ENCODE measurements around the gene METTL8.

Gene METTL8

DNA sequence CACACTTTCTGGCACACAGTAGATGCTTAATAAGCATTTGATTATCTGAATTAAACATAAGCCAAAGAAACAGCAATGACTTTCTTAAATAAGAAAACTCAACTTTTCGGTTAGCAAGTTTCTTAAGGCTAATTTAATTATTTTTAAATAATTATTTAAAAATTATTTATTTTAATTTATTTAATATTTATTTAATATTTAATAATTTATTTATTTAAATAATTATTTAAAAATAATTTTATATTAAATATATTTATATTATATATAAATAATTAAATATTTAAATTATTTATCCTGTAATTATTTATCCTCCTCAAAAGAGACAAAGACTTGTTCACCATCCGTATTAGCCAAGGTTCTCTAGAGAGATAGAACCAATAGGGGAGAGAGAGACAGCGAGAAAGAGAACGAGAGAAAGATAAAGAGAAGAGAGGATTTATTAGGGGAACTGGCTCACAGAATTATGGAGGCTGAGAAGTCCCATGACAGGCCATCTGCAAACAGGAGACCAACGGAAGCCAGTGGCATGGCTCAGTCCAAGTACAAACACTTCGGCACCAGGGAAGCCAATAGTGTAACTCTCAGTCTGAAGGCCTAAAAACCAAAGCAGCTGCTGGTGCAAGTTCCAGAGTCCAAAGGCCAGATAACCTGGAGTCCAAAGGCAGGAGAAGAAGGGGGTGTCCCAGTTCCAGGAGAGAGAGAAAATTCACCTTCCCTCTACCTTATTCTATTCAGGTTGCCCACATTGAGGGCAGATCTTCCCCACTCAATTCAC lies 125.3 kb downstream of the METTL8 start:
- DNase-seq = no peak

DNA sequence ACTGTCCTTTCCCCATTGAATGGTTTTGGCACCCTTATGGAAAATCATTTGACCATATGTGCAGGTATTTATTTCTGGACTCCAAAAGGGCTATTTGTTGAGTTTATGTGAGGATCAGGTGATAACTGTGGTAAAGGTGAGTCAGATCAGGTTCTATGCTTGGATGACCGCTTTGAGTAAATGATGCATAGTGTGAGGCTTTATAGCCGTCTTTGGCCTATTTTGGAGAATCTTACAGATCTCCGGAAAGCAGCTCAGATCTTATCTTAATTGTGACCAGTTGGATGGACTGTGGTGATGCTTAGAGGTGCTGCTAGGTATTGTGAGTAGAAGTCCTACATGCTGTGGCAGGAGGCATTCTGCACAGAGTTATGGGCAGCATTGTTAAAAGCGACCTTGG lies 126.2 kb downstream of the METTL8 start:
- DNase-seq = no peak

DNA sequence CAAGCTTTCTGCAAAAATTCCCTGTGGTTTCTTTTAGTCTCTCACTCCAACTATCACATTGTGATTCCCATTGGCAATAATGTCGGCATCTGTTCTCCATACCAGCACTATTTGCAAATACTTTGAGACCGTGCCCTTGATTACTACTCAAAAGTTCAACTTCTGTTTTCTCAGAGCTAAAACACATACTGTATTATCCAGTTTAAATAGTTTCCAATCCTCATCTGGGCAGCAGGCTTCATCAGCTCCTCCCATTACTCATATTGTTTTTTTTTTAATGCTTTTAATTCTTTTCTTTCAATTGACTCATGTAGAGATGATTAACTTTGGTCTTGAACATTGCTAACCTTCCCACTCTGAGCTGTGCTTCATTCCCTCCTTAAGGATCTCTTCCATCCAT lies 135.8 kb downstream of the METTL8 start:
- no peak for DNase-seq

DNA sequence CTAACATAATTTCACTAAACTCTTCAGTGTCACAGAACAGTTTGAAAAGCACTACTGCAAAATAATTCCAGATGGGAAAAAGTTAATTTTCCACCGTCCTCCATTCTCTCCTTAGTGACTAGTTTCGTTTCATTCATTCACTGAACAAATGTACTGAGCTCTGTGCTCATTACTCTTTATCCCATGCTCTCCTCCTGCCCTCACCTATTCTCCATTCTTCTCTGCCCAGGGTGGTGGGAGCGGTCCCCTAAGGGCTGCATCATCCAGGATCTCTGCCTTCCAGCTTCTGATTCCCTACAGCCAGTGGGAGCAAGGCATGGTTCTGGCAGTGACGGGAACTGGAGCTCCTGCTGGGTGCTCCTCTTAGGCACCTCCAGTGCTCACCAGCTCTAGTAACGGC lies 139.2 kb downstream of the METTL8 start:
- no peak for DNase-seq

DNA sequence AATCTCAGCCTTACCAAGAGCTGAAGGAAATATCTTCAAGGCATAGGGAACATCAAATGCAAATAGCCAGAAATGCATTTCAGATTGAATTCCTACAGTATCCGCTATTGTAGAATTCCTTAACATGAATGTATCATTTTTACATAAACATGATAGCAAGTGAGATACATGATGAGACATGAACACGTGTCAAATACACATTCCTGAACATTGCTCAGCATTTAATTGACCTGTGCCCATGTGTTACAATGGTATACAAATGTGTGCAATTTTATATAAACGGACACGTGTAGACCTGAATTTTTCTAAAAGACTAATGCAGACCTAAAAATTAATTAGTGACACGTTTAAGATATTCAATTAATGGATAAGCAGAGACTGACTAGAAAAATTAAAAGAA lies 140.1 kb downstream of the METTL8 start:
- DNase-seq = no peak

DNA sequence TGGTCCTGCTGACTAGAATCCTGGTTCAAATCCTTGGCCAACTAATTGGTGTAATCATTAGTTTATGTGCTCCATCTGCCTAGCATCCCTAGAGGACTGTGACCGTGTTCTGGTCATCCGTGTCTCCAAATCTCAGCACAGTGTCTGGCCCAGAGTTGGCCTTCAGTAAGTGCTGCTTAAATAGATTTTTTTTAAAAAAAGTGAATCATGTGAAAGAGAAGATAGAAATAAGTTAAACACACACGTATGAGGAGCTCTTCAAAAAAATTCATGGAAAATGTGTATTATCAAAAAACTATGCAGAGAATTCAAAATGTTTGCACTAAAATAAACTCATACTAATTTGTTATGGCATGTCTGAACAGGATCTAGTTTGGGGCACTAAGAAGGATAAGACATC lies 143.8 kb downstream of the METTL8 start:
- DNase-seq = no peak

DNA sequence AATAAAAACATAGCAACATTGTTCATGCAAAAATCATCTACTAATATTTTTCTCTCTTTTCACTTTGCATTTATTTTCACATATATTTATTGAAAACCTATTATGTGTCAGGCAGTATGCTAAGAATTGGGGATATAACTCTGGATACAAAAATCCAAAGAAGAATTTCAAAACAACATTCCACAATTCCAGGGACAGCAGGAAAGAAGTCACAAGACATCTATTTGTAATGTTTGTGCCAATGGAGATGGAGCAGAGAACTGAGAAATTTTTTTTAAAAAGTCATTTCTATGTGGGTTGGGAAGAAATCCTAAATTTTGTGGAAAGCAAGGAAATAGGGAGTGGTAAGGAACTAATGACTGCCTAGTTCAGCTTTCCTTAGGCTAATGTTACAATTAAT lies 144.5 kb downstream of the METTL8 start:
- no peak for DNase-seq

DNA sequence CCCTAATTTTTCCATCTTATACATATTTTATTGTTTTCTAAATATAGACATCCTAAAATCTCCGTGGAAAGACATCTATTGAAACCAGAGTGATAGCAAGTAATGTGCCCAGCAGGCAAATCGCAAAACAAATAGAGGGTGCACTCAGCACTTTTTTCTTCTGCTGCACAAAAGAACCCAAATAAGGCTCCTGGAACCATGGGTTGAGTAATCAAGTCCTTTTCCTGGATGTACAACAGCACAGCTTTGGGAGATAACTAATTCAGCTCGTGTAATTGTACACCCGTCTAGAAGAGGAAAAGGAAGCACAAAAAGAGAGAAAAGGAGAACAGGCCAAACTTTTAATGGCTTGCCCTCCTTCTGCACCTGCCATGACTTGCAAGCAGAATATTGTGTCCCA lies 146.2 kb downstream of the METTL8 start:
- no peak for DNase-seq

DNA sequence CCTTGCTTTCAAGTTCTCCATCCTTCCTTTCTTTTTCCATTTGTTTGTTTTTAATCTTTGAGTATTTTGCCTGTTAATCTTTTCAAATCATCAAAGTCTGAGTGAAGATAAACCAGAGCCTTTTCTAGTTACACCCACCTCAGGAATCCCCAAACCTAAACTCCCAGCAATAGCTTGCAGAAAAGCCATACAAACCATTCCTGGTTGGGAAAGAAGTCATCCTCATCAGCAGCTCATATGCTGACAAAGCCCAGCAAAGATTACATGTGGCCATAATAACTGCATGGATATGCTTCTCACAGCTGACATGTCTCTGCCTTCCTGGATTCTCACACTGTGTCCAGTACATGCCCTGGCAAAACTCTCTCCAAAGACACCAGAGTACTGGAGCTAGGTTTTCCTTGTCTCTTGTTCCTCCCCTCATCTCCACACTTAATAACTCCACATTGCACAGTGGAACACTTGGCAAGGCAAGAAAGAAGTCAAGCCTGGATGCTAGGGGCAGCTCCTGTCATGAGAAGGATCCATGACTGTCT lies 146.7 kb downstream of the METTL8 start:
- no peak for DNase-seq

DNA sequence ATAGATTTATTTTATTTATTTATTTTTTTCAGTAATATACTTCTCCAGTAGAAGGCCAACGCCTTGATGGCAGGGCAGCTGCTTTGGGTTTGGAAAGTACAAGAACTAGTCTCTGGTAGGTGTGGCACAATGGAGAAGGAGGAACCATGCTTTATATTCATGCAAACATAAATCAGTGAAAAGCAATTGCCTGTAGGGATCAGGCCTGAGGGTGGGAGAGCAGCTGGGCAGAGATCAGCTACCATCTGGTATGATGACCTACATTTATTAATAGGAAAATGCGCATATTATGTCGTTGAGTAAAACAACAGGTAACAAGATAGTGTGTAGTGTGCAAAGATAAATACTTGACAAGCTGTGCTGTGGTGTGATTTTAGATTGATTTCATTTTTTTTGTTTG lies 152.7 kb downstream of the METTL8 start:
- DNase-seq = no peak

DNA sequence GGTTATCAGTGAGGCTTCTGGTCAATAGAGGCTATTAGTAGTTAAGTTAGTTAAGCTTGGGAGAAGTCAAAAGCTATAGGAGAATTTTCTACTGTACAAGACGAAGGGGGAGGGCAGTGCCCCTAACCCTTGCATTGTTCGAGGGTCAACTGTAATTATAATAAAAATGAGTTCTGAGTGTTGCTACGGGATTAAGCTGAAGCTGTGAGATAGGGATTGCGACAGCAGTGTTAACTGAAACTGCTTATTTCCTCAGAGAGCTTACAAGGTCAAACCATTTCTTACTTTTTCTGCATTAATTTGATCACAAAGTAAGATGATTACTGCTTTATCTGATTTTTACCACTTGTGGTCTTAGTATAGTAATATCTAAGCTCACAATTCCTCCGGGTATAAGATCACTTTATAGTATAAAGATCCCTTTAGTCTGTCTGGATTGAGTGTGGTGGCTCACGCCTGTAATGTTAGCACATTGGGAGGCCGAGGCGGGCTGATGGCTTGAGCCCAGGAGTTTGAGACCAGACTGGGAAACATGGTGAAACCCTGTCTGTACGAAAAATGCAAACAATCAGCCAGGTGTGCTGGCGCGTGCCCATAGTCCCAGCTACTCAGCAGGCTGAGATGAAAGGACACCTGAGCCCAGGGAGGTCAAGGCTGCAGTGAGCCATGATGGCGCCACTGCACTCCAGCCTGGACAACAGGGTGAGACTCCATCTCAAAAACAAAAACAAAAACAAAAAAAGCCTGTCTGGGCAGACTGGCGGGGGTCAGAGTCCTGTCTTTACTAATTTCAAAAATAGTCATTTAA lies 153.6 kb downstream of the METTL8 start:
- no peak for DNase-seq

DNA sequence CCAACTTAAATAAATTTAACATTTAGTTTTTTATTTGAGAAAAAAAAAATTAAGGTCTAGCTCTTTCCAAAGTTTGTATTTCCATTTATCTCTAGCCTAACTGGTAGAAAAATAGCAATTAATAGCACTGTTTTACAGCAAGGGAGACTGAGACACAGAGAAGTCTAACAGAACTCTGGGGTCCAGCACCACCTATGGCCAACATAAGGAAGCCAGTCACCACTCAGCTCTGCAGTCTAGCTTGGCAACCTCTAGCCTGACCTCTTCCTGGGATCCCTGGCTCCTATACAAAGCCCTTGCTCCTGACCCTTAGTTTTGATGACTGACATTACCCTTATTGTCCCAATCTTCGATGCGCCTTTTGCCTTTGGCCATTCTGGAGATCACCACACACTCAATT lies 159.0 kb downstream of the METTL8 start:
- DNase-seq = no peak

DNA sequence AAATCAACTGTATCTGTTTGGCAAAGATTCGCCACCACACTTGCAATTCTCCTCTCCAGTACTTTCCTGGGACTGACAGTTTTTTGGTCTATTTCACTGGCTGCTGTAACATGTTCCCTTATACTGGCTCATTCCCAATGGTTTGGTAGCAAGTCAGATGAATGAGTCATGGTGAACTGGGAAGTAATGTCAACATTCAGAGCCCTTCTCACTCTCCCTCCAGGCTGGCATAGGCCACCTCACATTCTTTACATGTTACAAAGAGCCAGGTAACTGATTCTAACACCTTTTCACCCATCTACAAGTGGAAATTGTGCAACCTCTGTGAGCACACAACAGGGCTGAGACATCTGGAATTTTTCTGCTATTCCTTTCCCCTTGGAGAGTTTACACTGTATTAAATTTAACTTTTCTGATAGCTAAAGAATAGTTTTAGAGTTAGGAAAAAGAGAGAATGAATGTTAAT lies 161.8 kb downstream of the METTL8 start:
- no peak for DNase-seq

DNA sequence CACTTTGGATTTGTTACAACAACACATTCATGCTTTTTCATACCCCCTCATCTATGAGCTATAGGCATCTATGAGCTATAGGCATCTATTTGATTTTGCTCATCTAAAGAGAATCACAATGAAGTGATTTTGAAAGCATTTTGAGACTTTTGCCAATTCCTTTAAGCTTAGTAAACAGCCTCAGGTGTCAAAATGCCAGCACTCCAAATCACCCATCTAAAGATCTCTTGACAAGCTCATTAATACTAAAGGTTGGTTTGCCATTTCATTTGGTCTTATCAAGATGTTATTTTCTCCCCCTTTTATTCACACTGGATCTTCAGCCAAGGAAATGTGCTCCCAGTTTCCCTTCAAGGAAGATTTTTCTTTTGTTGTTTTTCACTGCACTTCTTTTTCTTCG lies 162.4 kb downstream of the METTL8 start:
- no peak for DNase-seq

DNA sequence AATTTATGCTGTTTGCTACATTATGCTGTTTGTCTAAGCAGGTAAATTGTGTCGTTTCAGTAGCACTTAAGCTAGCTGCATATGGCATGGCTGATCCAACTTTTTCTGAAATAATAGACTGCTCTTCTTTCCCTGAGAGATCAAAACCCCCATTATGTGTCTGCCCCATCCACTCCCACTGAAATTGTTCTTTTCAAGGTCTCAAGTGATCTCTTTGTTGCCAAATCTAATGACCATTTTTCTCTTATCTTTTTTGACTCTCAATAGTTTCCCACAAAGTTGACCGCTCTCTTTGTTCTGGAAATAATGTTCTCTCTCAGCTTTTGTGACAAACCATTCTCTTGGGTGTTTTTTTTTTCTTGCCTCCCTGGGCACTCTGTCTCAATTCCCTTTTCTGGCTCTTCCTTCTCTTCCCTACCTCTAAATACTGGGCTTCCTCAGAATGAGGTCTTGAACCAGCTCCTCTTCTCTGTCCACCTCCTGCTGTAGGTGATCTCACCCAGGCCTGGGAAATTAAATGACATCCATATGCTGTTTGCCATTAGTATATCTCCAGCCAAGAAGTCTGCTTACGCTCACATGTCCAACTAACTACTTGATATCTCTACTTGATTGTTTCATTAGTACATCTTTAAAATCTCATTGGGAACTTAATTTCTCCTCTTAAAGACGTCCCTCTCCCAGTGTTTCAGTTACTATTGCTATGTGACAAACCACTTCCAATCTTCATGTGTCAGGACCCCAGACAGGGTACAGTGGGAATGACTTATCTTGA lies 165.7 kb downstream of the METTL8 start:
- DNase-seq = no peak
